ENCODE measurements around the gene MAGEA4.
"Not testable (repeated sequence)": the region's sequence is repeated elsewhere in the genome, so short reads cannot be mapped to it uniquely, and the experiment has no call there.

The MAGEA4 gene

DNA sequence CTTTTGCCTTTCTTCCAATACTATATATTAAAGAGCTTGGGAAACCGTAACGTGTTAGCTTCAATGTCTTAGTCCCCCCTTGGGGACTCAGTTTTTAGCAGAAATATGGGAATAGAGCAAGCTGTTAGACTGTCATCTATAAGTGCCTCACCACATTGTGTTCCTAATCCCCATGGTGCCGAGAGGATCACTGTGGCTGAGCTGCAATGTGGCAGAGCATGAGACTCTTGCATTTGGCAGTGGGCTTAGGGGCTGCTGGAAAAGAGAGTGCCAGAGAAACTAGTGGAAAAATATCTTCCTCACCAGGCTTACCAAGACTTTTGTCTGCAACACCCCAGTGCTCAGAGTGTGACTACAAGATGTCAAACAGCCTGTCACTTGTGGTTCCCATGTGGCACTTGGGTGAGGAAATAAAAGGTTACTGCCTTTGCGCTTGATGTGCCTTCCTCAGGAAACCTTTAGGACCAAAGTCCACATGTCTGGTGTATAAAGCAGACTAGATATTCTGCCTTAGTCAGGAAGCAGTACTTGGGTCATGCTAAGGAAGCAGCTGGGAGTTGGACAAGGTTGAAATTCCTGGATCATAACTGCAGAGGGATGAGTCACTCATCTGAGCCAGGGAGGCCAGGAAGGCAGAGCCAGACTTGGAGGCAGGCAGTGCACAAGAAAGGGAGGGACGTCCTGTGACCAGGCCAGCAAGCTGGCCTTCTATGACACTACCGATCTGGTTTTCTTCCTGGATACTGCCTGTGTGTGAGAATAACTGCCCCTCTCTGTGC is 9.7 kb upstream of the MAGEA4 start:
- DNase-seq (ENCODE audit: low read depth in 1 of 2, low spot score in 1 of 2) = no peak
- no peak for TF ChIP-seq POLR2AphosphoS5 (IDR thresholded peaks at IDR 0.05; ENCODE audit: low read depth)
- TF ChIP-seq, protein P1, sequence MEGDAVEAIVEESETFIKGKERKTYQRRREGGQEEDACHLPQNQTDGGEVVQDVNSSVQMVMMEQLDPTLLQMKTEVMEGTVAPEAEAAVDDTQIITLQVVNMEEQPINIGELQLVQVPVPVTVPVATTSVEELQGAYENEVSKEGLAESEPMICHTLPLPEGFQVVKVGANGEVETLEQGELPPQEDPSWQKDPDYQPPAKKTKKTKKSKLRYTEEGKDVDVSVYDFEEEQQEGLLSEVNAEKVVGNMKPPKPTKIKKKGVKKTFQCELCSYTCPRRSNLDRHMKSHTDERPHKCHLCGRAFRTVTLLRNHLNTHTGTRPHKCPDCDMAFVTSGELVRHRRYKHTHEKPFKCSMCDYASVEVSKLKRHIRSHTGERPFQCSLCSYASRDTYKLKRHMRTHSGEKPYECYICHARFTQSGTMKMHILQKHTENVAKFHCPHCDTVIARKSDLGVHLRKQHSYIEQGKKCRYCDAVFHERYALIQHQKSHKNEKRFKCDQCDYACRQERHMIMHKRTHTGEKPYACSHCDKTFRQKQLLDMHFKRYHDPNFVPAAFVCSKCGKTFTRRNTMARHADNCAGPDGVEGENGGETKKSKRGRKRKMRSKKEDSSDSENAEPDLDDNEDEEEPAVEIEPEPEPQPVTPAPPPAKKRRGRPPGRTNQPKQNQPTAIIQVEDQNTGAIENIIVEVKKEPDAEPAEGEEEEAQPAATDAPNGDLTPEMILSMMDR (IDR thresholded peaks at IDR 0.05; ENCODE audit: insufficient read depth, low read length) = no peak
- TF ChIP-seq, protein P2, sequence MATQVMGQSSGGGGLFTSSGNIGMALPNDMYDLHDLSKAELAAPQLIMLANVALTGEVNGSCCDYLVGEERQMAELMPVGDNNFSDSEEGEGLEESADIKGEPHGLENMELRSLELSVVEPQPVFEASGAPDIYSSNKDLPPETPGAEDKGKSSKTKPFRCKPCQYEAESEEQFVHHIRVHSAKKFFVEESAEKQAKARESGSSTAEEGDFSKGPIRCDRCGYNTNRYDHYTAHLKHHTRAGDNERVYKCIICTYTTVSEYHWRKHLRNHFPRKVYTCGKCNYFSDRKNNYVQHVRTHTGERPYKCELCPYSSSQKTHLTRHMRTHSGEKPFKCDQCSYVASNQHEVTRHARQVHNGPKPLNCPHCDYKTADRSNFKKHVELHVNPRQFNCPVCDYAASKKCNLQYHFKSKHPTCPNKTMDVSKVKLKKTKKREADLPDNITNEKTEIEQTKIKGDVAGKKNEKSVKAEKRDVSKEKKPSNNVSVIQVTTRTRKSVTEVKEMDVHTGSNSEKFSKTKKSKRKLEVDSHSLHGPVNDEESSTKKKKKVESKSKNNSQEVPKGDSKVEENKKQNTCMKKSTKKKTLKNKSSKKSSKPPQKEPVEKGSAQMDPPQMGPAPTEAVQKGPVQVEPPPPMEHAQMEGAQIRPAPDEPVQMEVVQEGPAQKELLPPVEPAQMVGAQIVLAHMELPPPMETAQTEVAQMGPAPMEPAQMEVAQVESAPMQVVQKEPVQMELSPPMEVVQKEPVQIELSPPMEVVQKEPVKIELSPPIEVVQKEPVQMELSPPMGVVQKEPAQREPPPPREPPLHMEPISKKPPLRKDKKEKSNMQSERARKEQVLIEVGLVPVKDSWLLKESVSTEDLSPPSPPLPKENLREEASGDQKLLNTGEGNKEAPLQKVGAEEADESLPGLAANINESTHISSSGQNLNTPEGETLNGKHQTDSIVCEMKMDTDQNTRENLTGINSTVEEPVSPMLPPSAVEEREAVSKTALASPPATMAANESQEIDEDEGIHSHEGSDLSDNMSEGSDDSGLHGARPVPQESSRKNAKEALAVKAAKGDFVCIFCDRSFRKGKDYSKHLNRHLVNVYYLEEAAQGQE (IDR thresholded peaks at IDR 0.05; ENCODE audit: insufficient replicate concordance, low read depth) = no peak
- no peak for TF ChIP-seq GABPA (IDR thresholded peaks at IDR 0.05; ENCODE audit: low read depth)
- no peak for TF ChIP-seq SPI1 (IDR thresholded peaks at IDR 0.05; ENCODE audit: borderline replicate concordance, low read depth)
- H3K4me3 ChIP-seq (replicated peaks; ENCODE audit: insufficient read depth, low read length) = no peak overlapping the region
- H3K27me3 ChIP-seq (ENCODE audit: insufficient read depth, poor library complexity, severe bottlenecking) = no peaks in the 10 kb centered on the region
- no peak overlapping the region for H3K27ac ChIP-seq (replicated peaks)

DNA sequence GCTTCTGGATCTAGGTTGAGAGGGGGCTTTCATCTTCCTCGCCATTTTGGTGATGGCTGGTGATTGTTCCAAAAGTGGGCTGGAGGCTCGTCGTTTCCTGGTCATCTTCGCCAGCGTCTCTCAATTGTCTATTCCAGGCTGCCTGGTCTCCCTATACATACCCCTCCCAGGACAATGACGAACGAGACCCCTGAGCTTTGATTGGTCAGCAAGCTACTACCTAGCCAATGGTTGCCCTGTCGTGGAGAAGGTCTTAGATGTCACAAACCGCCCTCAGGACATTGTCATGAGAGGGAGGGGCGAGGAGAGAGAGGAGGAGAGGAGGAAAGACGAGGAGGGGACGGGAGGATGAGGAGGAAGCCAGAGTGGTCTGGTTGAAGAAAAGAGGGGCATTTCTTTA is 7.7 kb upstream of the MAGEA4 start:
- Histone ChIP-seq H3K27ac (replicated peaks) (no peak overlapping the region), H3K4me3 (replicated peaks; ENCODE audit: insufficient read depth, low read length) (no peak overlapping the region), H3K27me3 (ENCODE audit: insufficient read depth, poor library complexity, severe bottlenecking) (no peaks in the 10 kb centered on the region)
- DNase-seq (ENCODE audit: low read depth in 1 of 2, low spot score in 1 of 2) = no peak
- TF ChIP-seq GABPA (IDR thresholded peaks at IDR 0.05; ENCODE audit: low read depth) (no peak), POLR2AphosphoS5 (IDR thresholded peaks at IDR 0.05; ENCODE audit: low read depth) (no peak), SPI1 (IDR thresholded peaks at IDR 0.05; ENCODE audit: borderline replicate concordance, low read depth) (no peak)
- TF ChIP-seq, protein P1 (IDR thresholded peaks at IDR 0.05; ENCODE audit: insufficient read depth, low read length) = no peak
- TF ChIP-seq, protein P2 (IDR thresholded peaks at IDR 0.05; ENCODE audit: insufficient replicate concordance, low read depth) = no peak

DNA sequence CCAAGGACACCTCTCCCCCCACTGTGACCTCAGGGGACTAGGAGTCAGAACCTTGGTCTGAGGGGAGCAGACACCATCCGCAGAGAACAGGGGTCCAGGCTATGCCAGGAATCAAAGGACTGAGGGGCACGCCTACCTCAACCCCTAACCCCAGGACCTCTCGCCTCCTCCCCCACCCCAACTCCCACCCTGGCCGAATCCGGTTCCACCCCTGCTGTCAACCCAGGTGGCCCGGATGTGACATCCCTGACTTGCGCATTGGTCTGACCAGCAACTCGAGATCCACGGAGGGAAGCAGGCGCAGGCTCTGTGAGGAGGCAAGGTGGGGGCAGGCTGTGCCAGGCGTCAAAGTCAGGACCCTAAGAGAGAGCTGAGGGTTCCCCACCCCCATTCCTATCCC is 468 bp upstream of the MAGEA4 start:
- Histone ChIP-seq H3K4me3 (replicated peaks; ENCODE audit: insufficient read depth, low read length) (no peak overlapping the region), H3K27me3 (ENCODE audit: insufficient read depth, poor library complexity, severe bottlenecking) (no peaks in the 10 kb centered on the region), H3K27ac (replicated peaks) (no peak overlapping the region)
- TF ChIP-seq, protein P1 (IDR thresholded peaks at IDR 0.05; ENCODE audit: insufficient read depth, low read length) = no peak
- TF ChIP-seq POLR2AphosphoS5 (IDR thresholded peaks at IDR 0.05; ENCODE audit: low read depth) (no peak), SPI1 (IDR thresholded peaks at IDR 0.05; ENCODE audit: borderline replicate concordance, low read depth) (no peak), GABPA (IDR thresholded peaks at IDR 0.05; ENCODE audit: low read depth) (no peak)
- TF ChIP-seq, protein P2 (IDR thresholded peaks at IDR 0.05; ENCODE audit: insufficient replicate concordance, low read depth) = no peak
- no peak for DNase-seq (ENCODE audit: low read depth in 1 of 2, low spot score in 1 of 2)

DNA sequence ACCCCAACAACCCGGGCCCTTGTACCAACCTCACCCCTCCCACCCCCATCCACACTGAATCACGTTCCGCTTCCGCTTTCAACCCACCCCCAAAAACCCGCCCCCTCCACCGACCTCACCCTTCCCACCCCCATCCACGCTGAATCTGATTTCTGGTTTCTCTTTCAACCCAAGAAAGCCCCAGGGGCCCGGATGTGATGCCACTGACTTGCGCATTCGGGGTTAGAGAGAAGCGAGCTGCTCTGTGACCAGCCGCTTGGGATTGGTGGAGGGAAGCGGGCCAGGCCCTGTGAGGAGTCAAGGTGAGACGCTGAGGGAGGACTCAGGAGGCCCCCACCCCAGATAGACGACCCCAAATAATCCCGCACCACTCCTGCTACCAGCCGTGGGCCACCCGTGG is 6.0 kb downstream of the MAGEA4 start:
- DNase-seq (ENCODE audit: low read depth in 1 of 2, low spot score in 1 of 2); H3K27ac ChIP-seq (replicated peaks); H3K4me3 ChIP-seq (replicated peaks; ENCODE audit: insufficient read depth, low read length); H3K27me3 ChIP-seq (ENCODE audit: insufficient read depth, poor library complexity, severe bottlenecking): not testable (repeated sequence)
